ENCODE data around the gene MSRB3.
"Not testable (repeated sequence)": the region's sequence is repeated elsewhere in the genome, so short reads cannot be mapped to it uniquely, and the experiment has no call there.

MSRB3 gene

DNA sequence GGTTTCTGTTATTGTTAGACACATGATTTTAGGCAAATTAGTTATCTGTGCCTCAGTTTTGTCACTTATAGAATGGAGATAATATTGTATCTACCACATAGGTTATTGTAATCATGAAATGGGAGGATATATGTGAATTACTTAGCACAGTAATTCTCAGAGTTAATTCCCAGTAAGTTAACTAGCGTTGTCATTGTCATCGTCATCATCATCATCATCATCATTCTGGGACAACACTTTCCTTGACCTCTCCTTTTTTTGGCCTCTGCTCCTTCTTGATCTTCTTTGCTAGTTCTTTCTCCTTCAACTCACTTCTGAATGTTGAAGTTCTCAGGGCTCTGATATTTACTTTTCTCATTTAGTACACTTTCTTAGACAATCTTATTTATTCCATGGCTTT is 13.8 kb downstream of the MSRB3 start:
- DNase-seq, result no peak

GRCh38 chr12:65293735-65294134 is 15.3 kb downstream of the MSRB3 start:
- no peak for DNase-seq

DNA sequence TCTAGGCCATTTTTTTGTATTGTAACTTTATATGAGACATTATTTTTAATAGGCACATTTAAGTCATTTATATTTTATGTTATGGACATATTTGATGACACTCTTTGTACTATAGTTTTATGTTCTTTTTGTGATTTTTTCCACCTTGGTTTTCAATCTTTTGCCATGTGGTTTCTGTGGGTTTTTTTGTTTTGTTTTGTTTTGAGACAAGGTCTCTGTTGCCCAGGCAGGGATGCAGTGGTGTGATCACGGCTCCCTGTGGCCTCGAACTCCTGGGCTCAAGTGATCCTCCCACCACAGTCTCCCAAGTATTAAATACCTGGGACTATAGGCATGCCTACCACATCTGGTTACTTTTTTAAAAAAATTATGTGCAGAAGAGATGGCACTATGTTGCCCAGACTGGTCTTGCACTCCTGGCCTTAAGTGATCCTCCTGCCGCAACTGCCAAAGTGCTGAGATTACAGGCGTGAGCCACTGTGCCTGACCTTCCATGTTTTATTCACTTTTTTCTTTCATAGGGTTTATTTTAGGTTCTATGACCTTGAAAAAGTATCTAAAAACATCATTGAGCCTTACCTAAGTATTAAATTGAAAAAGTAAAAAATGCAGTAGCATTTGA is 16.3 kb downstream of the MSRB3 start:
- DNase-seq, result no peak

DNA sequence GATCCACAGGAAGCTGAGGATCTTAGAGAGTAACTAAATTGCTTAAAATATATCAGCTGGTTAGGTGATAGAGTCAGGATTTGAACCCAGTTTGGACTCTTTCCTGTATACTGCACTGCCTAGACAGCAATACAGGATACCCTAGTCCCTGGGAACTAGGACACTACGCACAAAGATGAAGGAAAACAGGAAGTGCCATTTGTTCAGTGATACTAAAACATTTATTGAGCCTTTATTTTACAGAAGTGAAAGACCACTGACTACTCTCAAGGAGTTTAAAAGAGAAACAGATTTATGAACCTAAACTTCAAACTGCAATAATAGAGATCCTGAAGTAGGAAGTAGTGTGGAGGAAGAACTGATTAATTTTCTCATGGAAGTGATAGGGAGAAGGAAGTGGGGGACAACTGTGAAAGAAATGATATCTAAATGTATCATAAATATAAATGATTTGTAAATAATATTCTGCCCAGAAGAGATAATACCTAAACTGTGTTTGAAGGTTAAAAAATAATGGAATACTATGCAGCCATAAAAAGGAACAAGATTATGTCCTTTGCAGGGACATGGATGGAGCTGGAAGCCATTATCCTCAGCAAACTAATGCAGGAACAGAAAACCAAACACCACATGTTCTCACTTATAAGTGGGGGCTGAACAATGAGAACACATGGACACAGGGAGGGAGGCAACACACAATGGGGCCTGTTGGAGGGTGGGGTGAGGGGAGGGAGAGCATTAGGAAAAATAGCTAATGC is 18.2 kb downstream of the MSRB3 start:
- DNase-seq, result no peak

DNA sequence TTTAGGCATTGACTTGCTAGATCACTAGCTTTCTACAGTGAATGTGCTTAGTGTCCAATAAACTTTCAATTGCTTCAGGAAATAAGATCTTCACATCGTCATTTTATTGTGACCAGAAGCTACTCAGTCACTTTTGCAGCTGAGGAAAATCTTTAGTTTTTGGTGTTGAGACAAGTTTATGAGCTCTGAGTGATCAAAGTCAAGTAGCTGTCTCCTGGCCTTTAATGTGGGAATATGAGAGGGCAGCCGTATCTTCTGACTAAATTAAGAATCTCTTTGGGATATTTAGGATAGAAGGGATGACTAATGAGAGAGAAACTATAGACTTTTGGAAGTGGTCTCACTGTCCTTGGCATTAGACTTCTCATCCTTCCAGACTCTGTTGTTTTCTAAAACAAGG is 21.6 kb downstream of the MSRB3 start:
- DNase-seq, result no peak

DNA sequence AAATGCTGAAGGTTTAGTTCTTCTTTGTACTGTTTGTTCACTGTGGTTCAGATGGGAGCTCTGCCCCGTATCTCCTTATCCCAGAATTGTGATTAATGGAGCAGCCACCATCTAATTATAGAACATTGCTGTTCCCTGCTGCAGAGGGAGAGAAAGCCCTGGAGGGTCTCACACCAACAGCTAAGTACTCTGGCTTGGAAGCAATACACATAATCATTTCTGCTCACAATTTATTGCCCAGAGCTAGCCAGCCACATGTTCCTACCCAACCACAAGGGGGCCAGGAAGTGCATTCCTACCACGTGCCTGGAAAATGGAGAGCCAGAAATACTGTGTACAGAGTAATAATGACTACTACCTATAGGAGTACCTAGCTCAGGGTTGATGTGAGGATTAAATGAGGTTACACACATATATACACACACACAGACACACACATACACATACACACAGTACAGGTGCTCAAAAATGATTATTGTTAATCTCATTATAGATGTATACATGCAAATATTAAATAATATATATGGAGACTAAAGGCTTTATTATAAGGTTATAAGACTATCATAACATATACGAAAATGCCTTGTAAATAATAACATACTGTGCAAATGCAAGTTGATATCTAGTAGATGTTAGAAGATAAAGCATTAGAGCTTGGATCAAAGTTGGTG is 22.3 kb downstream of the MSRB3 start:
- no peak for DNase-seq

- no peak for DNase-seq
Measured at GRCh38 chr12:65302891-65303290, 24.4 kb downstream of the MSRB3 start.

DNA sequence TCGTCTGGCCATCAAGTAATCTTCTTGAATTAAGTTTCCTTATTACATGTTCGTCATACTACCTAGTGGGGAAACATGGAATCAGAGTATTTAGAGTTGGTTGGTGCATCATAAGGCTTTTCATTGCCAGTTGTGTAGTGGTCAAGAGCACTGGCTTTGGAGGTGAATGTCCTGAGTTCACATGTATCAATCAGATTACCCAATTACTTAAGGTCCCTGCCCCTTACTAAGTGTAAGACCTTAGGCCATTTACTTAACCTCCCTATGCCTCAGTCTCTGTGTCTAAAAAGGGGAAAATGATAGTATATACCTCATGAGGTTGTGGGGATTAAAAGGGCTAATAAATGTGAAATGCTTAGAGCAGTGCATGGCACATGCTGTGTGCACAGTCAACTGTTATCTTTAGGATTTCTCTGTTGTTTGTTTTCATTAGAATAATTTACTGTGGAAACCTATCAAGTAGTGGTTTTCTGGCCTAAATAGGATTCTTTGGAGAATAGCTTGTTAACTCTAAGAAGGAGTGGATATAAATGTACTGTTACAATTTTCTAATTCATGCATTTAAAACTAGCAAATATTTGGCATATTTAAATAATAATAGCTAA is 27.0 kb downstream of the MSRB3 start:
- DNase-seq, result no peak

GRCh38 chr12:65306366-65307168 is 28.1 kb downstream of the MSRB3 start:
- peak; percentile 9 to 34 for DNase-seq

DNA sequence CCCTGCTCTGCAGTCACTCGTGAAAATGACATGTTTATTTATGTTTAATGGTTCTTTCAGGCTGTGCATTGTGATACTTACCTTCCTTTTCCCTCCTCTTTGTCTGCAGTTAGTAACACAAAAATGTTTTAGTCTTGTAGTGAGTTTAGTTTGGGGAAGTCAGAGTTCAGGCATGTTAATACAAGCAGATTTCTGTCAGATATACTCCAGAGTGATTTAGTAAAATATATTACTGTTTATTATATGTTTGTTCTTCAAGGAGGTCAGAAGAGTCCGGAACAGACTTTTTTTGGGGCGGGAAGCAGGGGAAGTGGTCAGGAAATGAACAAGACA is 28.7 kb downstream of the MSRB3 start:
- no peak for DNase-seq

- DNase-seq, result peak in 1 of 2 donors; percentile 24
Measured at GRCh38 chr12:65308006-65308405, 29.5 kb downstream of the MSRB3 start.

DNA sequence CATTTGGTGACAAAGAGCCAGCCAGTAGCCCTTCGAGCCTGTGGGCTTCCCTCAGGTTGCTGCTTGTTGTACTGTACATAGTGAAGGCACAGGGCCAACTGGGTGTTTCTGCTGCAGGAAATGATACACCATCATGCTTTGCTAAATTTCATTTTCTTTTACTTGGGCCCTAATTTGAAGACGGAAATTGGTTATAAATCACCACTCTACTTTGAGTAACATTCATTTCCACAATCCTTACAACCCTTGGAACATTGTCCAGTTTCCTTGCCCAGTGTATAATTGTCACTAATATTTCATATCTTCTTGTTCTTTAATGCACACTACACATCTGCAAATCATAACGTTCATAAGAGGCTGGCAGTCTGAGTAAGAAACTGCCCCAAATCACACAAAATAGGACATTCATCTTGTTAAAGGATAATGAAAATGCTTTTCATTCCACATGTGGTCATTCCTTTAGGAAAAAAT is 30.2 kb downstream of the MSRB3 start:
- DNase-seq, result no peak

- no peak for DNase-seq
Measured at GRCh38 chr12:65311260-65311659, 32.8 kb downstream of the MSRB3 start.

GRCh38 chr12:65313719-65314317 is 35.3 kb downstream of the MSRB3 start:
- no peak for DNase-seq

DNA sequence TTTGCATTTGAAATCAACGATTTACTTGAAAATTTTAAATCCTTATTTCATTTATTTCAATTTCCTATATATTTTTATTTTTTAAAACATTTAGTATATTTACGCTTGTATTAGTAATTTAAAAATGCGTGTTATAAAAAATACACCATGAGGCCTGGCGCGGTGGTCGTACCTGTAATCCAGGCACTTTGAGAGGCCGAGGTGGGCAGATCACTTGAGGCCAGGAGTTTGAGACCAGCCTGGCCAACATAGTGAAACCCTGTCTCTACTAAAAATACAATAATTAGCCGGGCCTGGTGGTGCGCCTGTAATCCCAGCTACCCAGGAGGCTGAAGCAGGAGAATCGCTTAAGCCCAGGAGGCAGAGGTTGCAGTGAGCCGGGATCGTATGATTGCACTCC is 36.8 kb downstream of the MSRB3 start:
- not testable (repeated sequence) for DNase-seq

DNA sequence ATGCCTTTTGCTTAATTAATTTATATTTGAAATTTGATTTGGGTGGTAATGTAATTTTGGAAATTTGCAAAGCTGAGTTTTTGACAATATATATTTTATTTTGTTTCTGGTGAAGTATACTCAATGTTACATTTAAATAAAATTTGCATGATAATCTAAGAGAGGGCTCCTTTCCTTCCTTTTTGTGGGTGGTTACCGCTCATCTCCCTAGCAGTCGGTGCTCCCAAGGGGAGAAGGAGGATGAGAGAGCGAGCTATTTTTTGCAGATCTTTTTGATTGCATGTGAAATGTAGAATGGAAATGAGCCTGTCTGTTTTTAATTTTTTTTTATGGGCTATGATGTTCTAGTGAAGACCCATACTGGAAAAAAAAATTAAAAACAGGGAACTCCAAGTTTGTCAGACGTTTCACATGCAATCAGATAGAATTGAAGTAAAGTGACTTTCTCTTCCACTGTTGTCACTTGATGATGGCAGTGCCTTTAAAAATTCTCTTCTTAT is 39.8 kb downstream of the MSRB3 start:
- DNase-seq, result no peak

DNA sequence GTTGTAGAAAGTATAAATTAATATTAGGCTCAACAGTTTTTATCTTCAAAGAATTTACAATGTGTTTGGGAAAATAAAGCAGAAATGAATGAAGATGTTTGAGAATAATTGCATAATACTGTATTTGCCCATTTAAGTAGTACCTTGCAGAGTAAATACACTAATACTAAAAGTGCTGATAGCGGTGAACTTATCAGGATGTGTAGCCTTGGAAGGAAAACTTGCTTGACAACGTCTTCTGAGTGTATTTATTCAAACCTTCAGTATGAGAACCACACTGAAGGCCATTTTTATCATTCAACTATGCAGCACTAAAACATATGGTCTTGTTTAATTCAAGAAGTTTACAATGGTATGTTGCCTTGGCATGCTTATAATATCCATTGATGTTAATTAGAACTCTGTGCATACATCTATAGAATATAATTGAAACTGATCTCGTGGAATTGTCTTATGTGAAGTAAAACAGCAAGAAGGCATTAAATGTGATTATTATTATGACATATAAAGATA is 41.3 kb downstream of the MSRB3 start:
- no peak for DNase-seq

DNA sequence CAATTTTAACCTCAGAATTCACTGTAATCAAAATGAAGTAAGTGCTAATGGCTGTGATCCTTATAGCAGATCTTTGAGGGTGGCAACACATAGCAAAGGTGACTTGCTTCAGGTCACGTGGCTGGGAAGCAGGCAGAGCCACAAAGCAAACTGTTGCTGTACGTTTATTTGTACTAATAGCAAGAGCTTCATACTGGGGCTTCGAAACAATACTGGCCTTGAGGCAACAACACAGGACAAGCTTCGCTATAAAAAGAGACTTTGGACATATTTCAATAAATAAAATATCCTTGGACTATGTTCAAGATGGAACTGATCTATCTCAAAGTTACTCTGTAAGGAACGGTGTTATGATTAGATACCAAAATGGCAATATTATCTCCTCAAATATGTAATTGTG is 44.6 kb downstream of the MSRB3 start:
- DNase-seq, result no peak

DNA sequence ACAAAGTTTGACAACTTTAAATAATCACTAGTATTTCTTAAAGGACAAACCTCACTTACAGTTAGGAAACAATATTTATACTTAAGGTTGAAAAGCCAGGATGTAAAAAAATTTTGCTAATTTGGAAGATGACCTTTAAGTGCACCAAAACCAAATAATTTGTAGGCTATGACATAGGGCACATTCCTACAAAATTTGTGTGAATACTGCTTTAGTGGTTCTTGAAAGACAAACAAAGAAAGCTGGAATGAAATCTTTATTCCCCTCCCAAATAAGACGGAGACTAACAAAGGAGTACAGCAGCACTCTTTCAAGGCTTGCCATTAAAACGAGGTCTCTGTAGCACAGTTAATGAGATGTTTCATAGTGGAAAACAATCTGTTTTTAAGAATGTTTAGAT is 45.6 kb downstream of the MSRB3 start:
- no peak for DNase-seq

- no peak for DNase-seq
Measured at GRCh38 chr12:65324551-65324950, 46.1 kb downstream of the MSRB3 start.

- DNase-seq, result no peak
Measured at GRCh38 chr12:65325183-65325582, 46.7 kb downstream of the MSRB3 start.

DNA sequence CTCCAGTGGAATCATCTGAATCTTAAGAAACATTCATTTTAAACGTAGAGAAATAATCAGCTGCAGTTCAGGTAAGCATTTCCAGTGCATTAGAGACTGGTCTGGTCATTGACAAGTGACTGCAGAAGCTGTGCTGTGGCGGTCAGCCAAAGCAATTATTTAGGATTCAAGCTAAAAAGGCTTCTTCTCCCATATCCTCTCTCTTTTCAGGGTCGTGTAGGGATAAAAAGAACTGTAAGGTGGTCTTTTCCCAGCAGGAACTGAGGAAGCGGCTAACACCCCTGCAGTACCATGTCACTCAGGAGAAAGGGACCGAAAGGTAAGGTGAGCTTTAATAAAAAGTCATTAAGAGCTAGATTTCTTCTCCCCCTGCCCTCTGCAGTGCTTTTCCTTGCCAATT is 48.1 kb downstream of the MSRB3 start:
- DNase-seq, result no peak
